ENCODE results near the gene RAB11FIP2.

DNA sequence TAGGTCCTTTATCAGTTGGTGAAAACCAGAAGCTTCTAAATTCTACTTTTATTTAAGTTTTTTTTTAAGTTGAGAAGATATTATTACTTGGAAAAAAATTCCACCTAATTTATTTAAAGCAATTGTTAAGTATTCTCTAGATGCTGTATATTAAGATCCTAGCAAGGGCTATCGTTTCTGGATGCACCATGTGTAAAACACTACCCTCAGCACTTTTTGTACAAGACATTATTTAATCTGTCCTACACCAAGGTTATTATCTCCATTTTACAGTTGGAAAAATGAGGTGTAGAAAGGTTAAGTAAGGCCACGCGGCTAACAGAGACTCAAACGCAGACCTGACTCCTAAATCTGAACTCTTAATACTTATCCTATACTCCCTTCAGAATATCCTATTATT is 19.8 kb downstream of the RAB11FIP2 start:
- no peak for TF ChIP-seq BHLHE40 (IDR thresholded peaks at IDR 0.05; ENCODE audit: borderline replicate concordance)
- TF ChIP-seq HDGF (IDR thresholded peaks at IDR 0.05; ENCODE audit: borderline replicate concordance), result no peak
- TF ChIP-seq ELF4 (IDR thresholded peaks at IDR 0.05), result no peak
- TF ChIP-seq ZNF384 (IDR thresholded peaks at IDR 0.05), result no peak
- TF ChIP-seq NFRKB (IDR thresholded peaks at IDR 0.05), result no peak
- TF ChIP-seq SP1 (IDR thresholded peaks at IDR 0.05), result no peak
- no peak for TF ChIP-seq TARDBP (IDR thresholded peaks at IDR 0.05)

Measured in HEK293T (cell line).